Left kidney (tissue), 8 donors: ENCODE data around the gene CDCA8. TPM values are rescaled to one million over a fixed set of nuclear protein-coding genes. Genes with fewer than 3 reads are reported as not detected.

Experiments used
- DNase-seq: peaks from one replicate; pipeline ENCODE4 v3.0.0-alpha.2; 2013
- long read RNA-seq, 8 donors: transcript quantifications; one replicate each; lab custom pipeline, GENCODE V29; 2026
- polyA plus RNA-seq: library from polyadenylated mRNA; unstranded; fragments of 120-200 nt; gene quantifications from one replicate; pipeline ENCODE4 v1.2.1, GENCODE V29; 2013; ENCODE audit not compliant: insufficient read length

The CDCA8 gene
- polyA plus RNA-seq: 25.6 TPM
- long read RNA-seq, donor 1, partial matches to known transcripts: 0 of 3 reads
- long read RNA-seq, donor 1, other reads (novel, unspliced or antisense): 0 of 3 reads
- long read RNA-seq, donor 2, transcript CDCA8-202 (10 exons, 2,469 nt): major isoform, 5 of 5 reads
- long read RNA-seq, donor 2, partial matches to known transcripts: 0 of 5 reads
- long read RNA-seq, donor 2, other reads (novel, unspliced or antisense): 0 of 5 reads
- long read RNA-seq, donor 3, partial matches to known transcripts: 0 of 3 reads
- long read RNA-seq, donor 3, other reads (novel, unspliced or antisense): 0 of 3 reads
- long read RNA-seq, donor 4: 0 reads
- long read RNA-seq, donor 5, transcript CDCA8-202 (10 exons, 2,469 nt): major isoform, 6 of 10 reads
- long read RNA-seq, donor 5, partial matches to known transcripts: 0 of 10 reads
- long read RNA-seq, donor 5, other reads (novel, unspliced or antisense): 0 of 10 reads
- long read RNA-seq, donor 6, transcript CDCA8-202 (10 exons, 2,469 nt): major isoform, 5 of 9 reads
- long read RNA-seq, donor 6, partial matches to known transcripts: 0 of 9 reads
- long read RNA-seq, donor 6, other reads (novel, unspliced or antisense): 0 of 9 reads
- long read RNA-seq, donor 7, transcript CDCA8-202 (10 exons, 2,469 nt): major isoform, 6 of 7 reads
- long read RNA-seq, donor 7, partial matches to known transcripts: 0 of 7 reads
- long read RNA-seq, donor 7, other reads (novel, unspliced or antisense): 0 of 7 reads
- long read RNA-seq, donor 8, partial matches to known transcripts: 0 of 2 reads
- long read RNA-seq, donor 8, other reads (novel, unspliced or antisense): 0 of 2 reads

- DNase-seq: peak; percentile 98
Observed at GRCh38 chr1:37692078-37692833, at the start of gene CDCA8. TSS of gene CDCA8 (plus strand) at chr1:37692516. CDS start at chr1:37692691, 175 bp downstream.

GRCh38 chr1:37647281-37647680 is 45.0 kb upstream of the CDCA8 start:
- DNase-seq: no peak

GRCh38 chr1:37650173-37650572 is 42.1 kb upstream of the CDCA8 start:
- DNase-seq: no peak

GRCh38 chr1:37650721-37651120 is 41.6 kb upstream of the CDCA8 start:
- DNase-seq: no peak

GRCh38 chr1:37651803-37652202 is 40.5 kb upstream of the CDCA8 start:
- DNase-seq: no peak

- no peak for DNase-seq
Observed at GRCh38 chr1:37652976-37653375, 39.3 kb upstream of the CDCA8 start.

- DNase-seq: no peak
Observed at GRCh38 chr1:37653906-37654305, 38.4 kb upstream of the CDCA8 start.

- no peak for DNase-seq
Observed at GRCh38 chr1:37655274-37655673, 37.0 kb upstream of the CDCA8 start.

- DNase-seq: no peak
Observed at GRCh38 chr1:37656026-37656425, 36.3 kb upstream of the CDCA8 start.

- DNase-seq: no peak
Observed at GRCh38 chr1:37656881-37657280, 35.4 kb upstream of the CDCA8 start.

GRCh38 chr1:37657620-37658412 is 34.5 kb upstream of the CDCA8 start:
- no peak for DNase-seq

GRCh38 chr1:37658486-37658885 is 33.8 kb upstream of the CDCA8 start:
- no peak for DNase-seq

- no peak for DNase-seq
Observed at GRCh38 chr1:37660664-37661063, 31.7 kb upstream of the CDCA8 start.

- DNase-seq: no peak
Observed at GRCh38 chr1:37661401-37661800, 30.9 kb upstream of the CDCA8 start.

GRCh38 chr1:37662031-37662755 is 30.1 kb upstream of the CDCA8 start:
- DNase-seq: no peak

- DNase-seq: no peak
Observed at GRCh38 chr1:37663426-37664000, 28.8 kb upstream of the CDCA8 start.

GRCh38 chr1:37666241-37666867 is 26.0 kb upstream of the CDCA8 start:
- no peak for DNase-seq

GRCh38 chr1:37667023-37667671 is 25.2 kb upstream of the CDCA8 start:
- no peak for DNase-seq

- no peak for DNase-seq
Observed at GRCh38 chr1:37670133-37670532, 22.2 kb upstream of the CDCA8 start.
